ENCODE measurements around the gene C3orf20.

Gene C3orf20

DNA sequence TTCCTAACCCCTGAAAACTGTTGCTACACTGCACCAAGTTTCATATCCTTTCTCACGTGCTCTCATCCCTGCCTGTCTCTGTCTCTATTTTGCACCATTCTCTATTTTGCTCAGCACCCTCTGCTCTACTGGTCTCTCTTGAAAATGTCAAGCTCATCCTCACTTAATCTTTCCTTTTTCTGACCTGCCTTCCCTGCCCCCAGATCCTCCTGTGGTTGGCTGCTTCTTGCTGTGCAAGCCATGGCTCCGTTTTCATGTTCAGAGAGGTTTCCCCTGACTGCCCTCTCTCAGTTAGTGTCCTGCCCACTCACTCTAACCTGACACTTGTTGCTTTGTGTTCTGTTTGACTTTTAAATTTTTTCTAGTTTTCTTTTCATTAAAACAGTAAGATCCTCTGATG lies 17.4 kb upstream of the C3orf20 start:
- no peak overlapping the region for H3K4me2 ChIP-seq (ENCODE audit: low read length)
- H3K27me3 ChIP-seq (ENCODE audit: control insufficient read depth, insufficient read depth, low read length), result no peaks in the 10 kb centered on the region
- H3K36me3 ChIP-seq (ENCODE audit: control insufficient read depth, insufficient read depth, low read length), result no peaks in the 10 kb centered on the region
- no peak overlapping the region for H3K4me3 ChIP-seq (ENCODE audit: low read depth, low read length)
- H3K4me1 ChIP-seq, result no peaks in the 10 kb centered on the region
- H3K9ac ChIP-seq, result no peak overlapping the region
- no peak overlapping the region for H3K27ac ChIP-seq
- no peaks in the 10 kb centered on the region for H3K79me2 ChIP-seq
- H3K9me3 ChIP-seq (ENCODE audit: control insufficient read depth, low read length), result no peaks in the 10 kb centered on the region
- H2AFZ ChIP-seq, result no peak overlapping the region
- TF ChIP-seq, protein P1, sequence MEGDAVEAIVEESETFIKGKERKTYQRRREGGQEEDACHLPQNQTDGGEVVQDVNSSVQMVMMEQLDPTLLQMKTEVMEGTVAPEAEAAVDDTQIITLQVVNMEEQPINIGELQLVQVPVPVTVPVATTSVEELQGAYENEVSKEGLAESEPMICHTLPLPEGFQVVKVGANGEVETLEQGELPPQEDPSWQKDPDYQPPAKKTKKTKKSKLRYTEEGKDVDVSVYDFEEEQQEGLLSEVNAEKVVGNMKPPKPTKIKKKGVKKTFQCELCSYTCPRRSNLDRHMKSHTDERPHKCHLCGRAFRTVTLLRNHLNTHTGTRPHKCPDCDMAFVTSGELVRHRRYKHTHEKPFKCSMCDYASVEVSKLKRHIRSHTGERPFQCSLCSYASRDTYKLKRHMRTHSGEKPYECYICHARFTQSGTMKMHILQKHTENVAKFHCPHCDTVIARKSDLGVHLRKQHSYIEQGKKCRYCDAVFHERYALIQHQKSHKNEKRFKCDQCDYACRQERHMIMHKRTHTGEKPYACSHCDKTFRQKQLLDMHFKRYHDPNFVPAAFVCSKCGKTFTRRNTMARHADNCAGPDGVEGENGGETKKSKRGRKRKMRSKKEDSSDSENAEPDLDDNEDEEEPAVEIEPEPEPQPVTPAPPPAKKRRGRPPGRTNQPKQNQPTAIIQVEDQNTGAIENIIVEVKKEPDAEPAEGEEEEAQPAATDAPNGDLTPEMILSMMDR (IDR thresholded peaks at IDR 0.05), result no peak

DNA sequence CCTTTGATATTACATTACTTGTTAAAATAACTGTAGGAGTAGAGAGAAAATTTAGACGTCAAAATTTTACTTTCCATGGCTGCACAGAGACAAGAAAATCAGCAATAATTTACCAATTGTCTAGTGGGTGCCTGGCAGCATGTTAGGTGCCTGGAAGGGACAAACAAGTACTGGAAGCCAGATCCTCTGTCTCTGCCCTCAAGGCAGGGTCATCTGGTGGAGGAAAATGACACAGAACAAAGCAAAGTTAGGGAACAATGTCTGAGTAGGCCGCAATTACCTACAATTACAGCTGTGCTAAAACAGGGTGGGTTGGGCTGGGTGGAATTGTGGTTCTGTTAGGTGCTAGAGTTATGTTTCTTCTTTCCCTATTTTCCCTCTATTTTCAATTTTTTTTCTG lies 16.0 kb upstream of the C3orf20 start:
- Histone ChIP-seq H3K36me3 (ENCODE audit: control insufficient read depth, insufficient read depth, low read length) (no peaks in the 10 kb centered on the region), H2AFZ (no peak overlapping the region), H3K9ac (no peak overlapping the region), H3K4me2 (ENCODE audit: low read length) (no peak overlapping the region), H3K27me3 (ENCODE audit: control insufficient read depth, insufficient read depth, low read length) (no peaks in the 10 kb centered on the region), H3K27ac (no peak overlapping the region), H3K4me3 (ENCODE audit: low read depth, low read length) (no peak overlapping the region), H3K79me2 (no peaks in the 10 kb centered on the region), H3K9me3 (ENCODE audit: control insufficient read depth, low read length) (no peaks in the 10 kb centered on the region), H3K4me1 (no peaks in the 10 kb centered on the region)
- TF ChIP-seq, protein P1 (IDR thresholded peaks at IDR 0.05), result no peak

GRCh38 chr3:14660942-14661341 lies 14.0 kb upstream of the C3orf20 start:
- Histone ChIP-seq H3K27me3 (ENCODE audit: control insufficient read depth, insufficient read depth, low read length) (no peaks in the 10 kb centered on the region), H3K4me3 (ENCODE audit: low read depth, low read length) (no peak overlapping the region), H3K36me3 (ENCODE audit: control insufficient read depth, insufficient read depth, low read length) (no peaks in the 10 kb centered on the region), H3K9me3 (ENCODE audit: control insufficient read depth, low read length) (no peaks in the 10 kb centered on the region), H3K79me2 (no peaks in the 10 kb centered on the region), H3K9ac (no peak overlapping the region), H3K27ac (no peak overlapping the region), H3K4me1 (no peaks in the 10 kb centered on the region), H3K4me2 (ENCODE audit: low read length) (no peak overlapping the region), H2AFZ (no peak overlapping the region)
- TF ChIP-seq, protein P1 (IDR thresholded peaks at IDR 0.05), result no peak

- H3K4me2 ChIP-seq (ENCODE audit: low read length), result no peak overlapping the region
- no peak overlapping the region for H2AFZ ChIP-seq
- no peaks in the 10 kb centered on the region for H3K9me3 ChIP-seq (ENCODE audit: control insufficient read depth, low read length)
- TF ChIP-seq, protein P1 (IDR thresholded peaks at IDR 0.05), result no peak
- no peaks in the 10 kb centered on the region for H3K4me1 ChIP-seq
- no peak overlapping the region for H3K27ac ChIP-seq
- H3K27me3 ChIP-seq (ENCODE audit: control insufficient read depth, insufficient read depth, low read length), result no peaks in the 10 kb centered on the region
- no peak overlapping the region for H3K4me3 ChIP-seq (ENCODE audit: low read depth, low read length)
- no peak overlapping the region for H3K9ac ChIP-seq
- no peaks in the 10 kb centered on the region for H3K79me2 ChIP-seq
- no peaks in the 10 kb centered on the region for H3K36me3 ChIP-seq (ENCODE audit: control insufficient read depth, insufficient read depth, low read length)
These were observed 11.4 kb upstream of the C3orf20 start for GRCh38 chr3:14663396-14664135.

DNA sequence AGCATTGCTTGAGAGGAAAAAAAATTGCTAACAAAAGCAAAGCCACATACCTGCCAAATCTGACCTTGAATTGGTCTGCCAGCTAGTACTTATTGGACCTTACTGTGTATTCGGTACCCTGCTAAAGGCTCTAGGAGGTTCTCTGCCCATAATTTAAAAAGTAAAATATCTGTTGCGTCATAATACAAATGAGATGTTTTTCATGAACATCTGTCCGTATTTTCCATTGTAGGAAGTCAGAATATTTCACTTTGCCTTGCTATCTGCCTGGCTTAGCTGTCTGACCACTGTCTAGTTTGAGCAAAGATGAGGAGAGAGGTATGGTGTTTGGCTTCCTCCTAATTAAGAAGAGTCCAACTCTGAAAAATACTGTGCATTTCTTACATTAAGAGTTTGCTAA lies 10.8 kb upstream of the C3orf20 start:
- no peaks in the 10 kb centered on the region for H3K27me3 ChIP-seq (ENCODE audit: control insufficient read depth, insufficient read depth, low read length)
- H3K36me3 ChIP-seq (ENCODE audit: control insufficient read depth, insufficient read depth, low read length), result no peaks in the 10 kb centered on the region
- H3K4me1 ChIP-seq, result no peaks in the 10 kb centered on the region
- H3K4me2 ChIP-seq (ENCODE audit: low read length), result no peak overlapping the region
- H3K9ac ChIP-seq, result no peak overlapping the region
- H3K4me3 ChIP-seq (ENCODE audit: low read depth, low read length), result no peak overlapping the region
- H3K27ac ChIP-seq, result no peak overlapping the region
- TF ChIP-seq, protein P1 (IDR thresholded peaks at IDR 0.05), result no peak
- no peak overlapping the region for H2AFZ ChIP-seq
- no peaks in the 10 kb centered on the region for H3K9me3 ChIP-seq (ENCODE audit: control insufficient read depth, low read length)
- H3K79me2 ChIP-seq, result no peaks in the 10 kb centered on the region

Measured in parathyroid adenoma (tissue), 2 donors.